HG02884 (cell line): ENCODE measurements around the gene PLA2G12A.
"Not testable (repeated sequence)": the region's sequence is repeated elsewhere in the genome, so short reads cannot be mapped to it uniquely, and the experiment has no call there.

Experiments used
- ATAC-seq: cut with Tn5 transposase; IDR thresholded peaks from one replicate; pipeline ENCODE4 v1.9.1; 2021; ENCODE audit warnings: mild to moderate bottlenecking, moderate library complexity; ENCODE audit not compliant: unreplicated experiment

Gene PLA2G12A

GRCh38 chr4:109682875-109683274 lies 47.0 kb downstream of the PLA2G12A start:
- no peak for ATAC-seq

GRCh38 chr4:109678925-109679324 lies 50.9 kb downstream of the PLA2G12A start:
- ATAC-seq: not testable (repeated sequence)

- ATAC-seq: not testable (repeated sequence)
Measured at GRCh38 chr4:109678472-109678871, 51.4 kb downstream of the PLA2G12A start.

- no peak for ATAC-seq
Measured at GRCh38 chr4:109676886-109677285, 53.0 kb downstream of the PLA2G12A start.

- ATAC-seq: no peak
Measured at GRCh38 chr4:109675843-109676242, 54.0 kb downstream of the PLA2G12A start.

GRCh38 chr4:109675181-109675580 lies 54.7 kb downstream of the PLA2G12A start:
- no peak for ATAC-seq

- no peak for ATAC-seq
Measured at GRCh38 chr4:109673303-109673702, 56.6 kb downstream of the PLA2G12A start.

GRCh38 chr4:109672169-109672930 lies 57.5 kb downstream of the PLA2G12A start:
- ATAC-seq: no peak

- no peak for ATAC-seq
Measured at GRCh38 chr4:109671350-109671749, 58.5 kb downstream of the PLA2G12A start.

GRCh38 chr4:109665783-109666485 lies 63.9 kb downstream of the PLA2G12A start:
- no peak for ATAC-seq

- no peak for ATAC-seq
Measured at GRCh38 chr4:109662771-109663170, 67.1 kb downstream of the PLA2G12A start.

- no peak for ATAC-seq
Measured at GRCh38 chr4:109662116-109662515, 67.8 kb downstream of the PLA2G12A start.
